GM21619 (cell line): Measurements from ENCODE around the gene IQCE.
"Not testable (repeated sequence)": the region's sequence is repeated elsewhere in the genome, so short reads cannot be mapped to it uniquely, and the experiment has no call there.

Experiments
- ATAC-seq: cut with Tn5 transposase; IDR thresholded peaks from one replicate; pipeline ENCODE4 v1.9.1; 2021; ENCODE audit not compliant: unreplicated experiment

IQCE gene

DNA sequence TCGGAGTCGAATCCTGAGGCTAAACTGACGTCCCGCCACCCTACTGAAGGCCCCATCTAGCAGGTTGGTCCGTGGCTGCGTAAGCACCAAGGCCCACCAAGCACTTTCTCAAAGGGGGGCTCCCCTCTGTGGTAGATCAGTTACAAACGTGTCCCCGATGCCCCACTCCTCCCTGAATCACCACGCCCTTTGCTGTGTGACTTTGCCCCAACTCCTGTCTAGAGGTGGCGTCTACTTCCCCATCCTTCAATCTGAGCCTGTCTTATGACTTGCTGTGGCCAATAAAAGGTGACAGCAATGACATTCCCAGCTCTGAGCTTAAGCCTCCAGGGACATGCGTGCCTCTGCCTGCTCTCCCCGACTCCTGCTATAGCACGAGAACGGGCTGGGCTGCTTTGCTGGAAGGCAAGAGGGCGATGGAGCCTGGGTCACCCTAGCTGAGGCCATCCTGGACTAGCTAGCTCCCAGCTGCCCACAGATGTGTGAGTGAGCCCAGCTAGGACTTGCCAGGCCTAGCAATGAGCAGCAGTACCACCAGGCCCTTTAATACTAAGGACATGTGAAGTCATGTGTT is 26.5 kb upstream of the IQCE start:
- not testable (repeated sequence) for ATAC-seq

DNA sequence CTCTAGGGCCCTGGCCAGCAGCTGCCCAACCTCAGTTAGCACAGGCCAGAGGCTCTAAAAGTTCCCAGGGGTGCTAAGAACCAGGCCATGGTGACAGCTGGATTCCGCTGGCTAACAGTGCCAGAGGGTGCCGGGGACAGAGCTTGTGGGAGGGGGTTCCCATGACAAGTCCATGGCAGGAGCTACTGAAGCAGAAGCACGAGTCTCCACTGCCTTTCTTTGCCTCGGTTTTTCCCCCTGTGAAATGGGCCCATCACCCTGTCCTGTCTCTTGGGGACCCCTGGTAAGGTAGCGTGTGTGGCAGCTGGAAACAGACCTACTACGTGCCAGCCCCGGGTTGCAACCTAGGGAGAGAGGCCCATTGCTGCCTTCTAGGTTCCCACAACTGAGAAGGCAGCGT is 26.0 kb upstream of the IQCE start:
- ATAC-seq, result not testable (repeated sequence)

DNA sequence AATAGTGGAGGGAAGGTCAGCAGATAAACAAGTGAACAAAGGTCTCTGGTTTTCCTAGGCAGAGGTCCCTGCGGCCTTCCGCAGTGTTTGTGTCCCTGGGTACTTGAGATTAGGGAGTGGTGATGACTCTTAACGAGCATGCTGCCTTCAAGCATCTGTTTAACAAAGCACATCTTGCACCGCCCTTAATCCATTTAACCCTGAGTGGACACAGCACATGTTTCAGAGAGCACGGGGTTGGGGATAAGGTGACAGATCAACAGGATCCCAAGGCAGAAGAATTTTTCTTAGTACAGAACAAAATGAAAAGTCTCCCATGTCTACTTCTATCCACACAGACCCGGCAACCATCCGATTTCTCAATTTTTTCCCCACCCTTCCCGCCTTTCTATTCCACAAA is 25.2 kb upstream of the IQCE start:
- not testable (repeated sequence) for ATAC-seq

DNA sequence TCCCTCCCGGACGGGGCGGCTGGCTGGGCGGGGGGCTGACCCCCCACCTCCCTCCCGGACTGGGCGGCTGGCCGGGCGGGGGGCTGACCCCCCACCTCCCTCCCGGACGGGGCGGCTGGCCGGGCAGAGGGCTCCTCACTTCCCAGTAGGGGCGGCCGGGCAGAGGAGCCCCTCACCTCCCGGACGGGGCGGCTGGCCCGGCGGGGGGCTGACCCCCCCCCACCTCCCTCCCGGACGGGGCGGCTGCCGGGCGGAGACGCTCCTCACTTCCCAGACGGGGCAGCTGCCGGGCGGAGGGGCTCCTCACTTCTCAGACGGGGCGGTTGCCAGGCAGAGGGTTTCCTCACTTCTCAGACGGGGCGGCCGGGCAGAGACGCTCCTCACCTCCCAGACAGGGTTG is 24.6 kb upstream of the IQCE start:
- not testable (repeated sequence) for ATAC-seq

DNA sequence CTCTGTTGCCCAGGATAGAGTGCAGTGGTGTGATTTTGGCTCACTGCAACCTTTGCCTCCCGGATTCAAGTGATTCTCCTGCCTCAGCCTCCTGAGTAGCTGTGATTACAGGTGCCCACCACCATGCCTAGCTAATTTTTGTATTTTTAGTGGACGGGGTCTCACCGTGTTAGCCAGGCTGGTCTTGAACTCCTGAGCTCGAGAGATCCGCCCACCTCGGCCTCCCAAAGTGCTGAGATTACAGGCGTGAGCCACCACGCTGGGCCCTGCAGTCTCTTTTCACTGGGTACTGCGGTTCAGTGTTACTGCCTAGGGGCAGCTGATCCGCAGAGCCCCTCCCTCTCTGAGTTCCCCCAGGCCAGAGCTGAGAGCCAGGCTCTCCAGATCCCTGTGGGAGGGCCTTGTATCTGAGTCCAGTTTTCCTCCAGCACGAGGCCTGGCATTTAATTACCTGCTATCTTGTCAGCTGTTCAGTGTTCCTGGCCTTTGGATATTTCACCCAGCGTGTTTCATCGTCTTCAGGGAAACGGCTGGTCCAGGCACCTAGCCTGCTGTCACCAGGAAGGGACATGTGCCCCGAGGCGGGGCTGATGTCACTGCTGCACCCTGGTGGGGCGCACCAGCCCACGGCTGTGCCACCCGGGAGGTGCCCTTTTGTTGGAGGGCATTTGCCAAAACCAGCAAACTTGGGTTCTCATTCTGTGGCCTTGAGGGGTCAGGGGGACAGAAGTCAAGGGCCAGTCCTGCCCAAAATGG is 22.7 kb upstream of the IQCE start:
- ATAC-seq, result not testable (repeated sequence)

DNA sequence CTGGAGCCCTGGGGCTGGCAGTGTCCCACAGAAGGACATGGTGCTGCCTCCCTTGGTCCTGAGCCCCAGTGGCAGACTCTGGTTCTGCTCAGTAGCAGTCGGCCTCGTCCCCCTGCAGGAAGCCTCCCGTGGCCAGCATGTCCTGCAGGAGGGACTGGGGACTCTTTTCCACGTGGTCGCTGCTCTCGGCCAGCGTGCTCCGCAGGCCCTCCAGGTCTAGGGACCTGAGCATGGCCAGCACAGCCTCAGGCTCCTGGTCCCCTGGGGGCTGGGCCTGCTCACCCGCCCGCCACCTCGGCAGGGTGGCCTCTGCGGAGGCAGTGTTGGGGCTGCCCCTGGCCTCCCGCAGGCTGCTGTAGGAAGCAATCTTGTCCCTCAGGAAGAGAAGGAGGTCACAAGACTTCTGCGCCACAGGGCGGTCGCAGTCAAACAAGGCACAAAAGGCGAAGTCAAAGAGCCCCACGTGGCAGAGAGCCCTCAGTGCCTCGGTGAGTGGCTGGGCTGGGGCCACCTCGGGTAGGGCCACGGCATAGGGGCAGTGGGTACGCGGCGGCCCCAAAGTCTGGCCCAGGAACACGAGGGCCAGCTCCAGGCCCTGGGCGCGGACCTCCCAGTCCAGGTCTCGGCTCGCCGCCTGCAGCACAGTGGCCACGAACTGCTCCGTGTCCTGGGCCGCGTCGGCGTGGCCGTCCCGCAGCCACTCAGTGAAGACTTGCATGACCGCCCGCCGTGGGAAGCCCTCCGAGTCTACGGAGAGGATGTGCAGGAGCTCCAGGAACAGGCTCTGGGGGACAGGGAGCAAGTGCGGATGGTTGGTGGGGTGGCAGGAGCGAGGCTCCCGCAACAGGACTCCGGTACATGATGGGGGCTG is 20.6 kb upstream of the IQCE start:
- ATAC-seq, result no peak

DNA sequence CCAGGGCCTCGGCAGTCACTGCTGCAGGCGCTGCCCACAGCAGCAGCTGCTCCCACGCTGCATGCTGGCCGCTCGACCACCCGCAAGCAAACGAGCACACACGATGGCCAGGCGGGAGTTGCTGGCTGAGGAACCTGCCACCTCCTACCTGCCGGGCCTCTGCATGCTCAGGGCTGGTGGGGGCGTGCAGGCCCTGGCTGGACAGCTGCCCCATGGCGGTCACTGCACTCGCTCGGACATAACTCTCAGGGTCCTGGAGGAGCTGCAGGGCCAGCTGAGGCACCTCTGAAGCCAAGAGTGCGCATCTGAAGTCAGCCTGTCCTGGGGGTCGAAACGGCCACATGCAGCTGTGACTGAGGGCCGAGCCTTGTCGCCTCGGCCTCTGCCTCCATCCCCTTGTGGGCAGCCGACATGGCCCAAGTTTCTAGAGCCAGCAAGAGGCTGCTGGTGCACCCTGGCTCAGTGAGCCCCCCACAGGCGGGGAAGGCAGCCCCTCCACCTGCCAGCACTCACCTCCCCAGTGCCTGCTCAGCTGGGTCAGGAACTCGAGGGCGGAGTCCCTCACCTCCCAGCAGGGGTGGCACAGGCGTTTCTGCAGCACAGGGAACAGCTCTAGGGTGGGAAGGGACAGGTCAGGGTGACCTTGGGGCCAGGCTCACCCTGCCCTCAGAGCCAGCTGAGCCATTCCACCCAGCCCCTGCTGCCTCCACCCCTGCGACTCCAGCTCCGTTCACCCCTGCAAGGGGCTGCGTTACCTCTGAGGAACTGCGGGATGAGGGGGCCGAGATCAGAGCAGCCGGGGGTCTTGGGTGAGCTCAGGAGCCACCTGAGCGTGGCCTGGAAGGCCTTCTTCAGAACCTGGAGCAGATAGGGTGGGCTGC is 19.5 kb upstream of the IQCE start:
- ATAC-seq, result no peak

DNA sequence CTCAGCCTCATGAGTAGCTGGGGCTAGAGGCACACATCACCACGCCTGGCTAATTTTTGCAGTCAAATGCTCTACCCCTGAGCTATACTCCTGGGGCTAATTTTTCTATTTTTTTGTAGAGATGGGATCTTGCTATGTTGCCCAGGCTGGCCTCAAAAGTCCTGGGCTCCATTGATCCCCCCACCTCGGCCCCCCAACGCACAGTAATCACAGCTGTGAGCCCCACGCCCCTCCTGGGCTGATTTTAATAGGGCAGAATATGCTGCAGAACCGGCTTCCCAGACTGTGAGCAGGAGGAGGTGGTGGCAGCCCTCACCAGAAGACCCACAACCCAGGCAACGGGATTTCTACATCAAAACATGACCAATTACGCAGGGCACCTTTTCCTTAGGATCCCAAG is 18.6 kb upstream of the IQCE start:
- ATAC-seq, result no peak

DNA sequence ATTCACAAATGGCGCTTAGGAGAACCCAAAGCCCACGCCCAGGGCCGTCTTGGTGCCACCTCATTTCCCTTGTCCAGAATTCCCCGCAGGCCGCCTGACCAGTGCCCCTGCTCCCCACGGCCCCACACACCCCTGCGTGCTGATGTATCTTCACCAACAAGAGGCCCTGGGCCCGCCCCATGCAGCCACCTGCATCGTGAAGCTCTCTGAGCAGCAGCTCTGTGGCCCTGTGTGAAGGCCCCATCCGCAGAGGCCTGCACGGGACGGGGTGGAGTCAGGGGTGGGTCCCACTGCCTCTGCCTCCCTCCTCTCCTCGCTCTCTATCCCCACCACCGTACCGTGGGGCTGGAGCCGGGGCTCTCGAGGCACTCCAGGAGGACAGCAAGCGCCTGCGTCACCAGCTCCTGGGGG is 18.1 kb upstream of the IQCE start:
- no peak for ATAC-seq

DNA sequence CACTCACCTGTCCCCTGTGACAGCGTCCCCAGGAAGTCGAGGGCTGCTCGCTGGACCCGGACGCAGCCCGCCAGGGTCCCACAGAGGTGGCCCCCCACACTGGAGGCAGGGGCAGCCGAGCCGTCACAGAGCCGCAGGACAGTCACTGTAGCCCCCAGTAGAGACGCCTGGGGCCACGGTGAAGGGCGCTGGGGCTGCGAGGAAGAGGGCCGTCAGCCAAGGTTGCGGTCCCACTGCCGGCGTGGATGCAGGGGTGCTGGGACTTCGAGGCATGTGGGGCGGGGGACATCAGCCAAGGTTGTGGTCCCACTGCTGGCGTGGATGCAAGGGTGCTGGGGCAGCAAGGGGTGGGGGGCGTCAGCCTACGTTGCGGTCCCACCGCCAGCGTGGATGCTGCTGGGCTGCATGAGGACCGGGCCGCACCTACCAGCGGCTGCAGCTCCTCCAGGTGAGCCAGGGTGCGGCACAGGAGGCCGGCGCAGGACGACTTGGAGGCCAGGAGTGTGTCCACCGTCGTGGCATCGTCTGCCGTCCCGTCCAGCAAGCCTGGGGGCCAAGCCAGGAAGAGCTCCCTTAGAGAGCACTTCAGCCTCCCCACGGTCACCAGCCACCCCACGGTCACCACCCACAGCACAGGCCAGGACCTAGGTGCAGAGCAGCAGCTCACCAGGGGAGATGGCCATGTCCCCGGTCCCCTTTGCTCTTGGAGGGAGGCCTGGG is 17.3 kb upstream of the IQCE start:
- ATAC-seq, result no peak

DNA sequence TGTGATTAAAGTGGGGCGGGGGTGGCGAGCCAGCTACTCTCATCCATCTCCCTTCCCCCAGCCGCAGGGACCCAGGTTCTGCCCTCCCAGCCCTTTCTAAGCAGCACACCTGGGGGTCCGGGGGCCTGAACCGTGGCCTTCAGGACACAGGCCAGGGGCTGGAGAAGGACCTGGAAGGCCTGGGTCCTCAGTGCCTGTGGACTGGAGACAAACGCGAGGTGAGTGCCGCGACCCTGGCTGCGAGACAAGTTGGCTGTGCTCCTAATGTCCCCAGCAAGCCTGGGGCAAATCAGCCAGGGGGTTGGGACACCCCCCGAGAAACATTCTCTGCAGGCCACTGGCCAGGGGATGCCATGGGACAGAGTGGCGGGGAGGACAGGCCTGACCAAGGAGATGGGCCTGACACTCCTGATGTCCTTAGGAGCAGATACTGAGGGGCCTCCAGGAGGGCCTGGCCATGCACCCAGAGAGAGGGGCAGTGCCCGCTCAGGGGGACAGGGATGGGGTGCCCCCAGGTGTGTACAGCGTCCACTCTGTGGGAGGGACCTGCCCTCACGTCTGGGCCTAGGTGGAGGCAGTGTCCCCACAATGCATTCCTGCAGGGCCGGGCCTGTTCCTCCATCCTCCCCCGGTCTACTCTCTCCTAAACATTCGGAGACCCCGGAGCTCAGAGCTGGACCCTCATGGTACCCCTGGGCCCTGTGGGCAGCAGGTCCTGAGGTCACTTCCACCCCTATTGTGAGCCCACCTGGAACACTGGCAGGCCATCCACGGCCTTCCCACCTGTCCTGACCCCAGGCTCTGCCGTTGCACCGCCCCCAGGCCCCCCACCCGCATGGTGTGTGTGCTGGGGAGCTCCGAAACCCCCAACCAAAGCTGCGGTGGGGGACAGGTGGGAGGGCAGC is 16.5 kb upstream of the IQCE start:
- no peak for ATAC-seq

DNA sequence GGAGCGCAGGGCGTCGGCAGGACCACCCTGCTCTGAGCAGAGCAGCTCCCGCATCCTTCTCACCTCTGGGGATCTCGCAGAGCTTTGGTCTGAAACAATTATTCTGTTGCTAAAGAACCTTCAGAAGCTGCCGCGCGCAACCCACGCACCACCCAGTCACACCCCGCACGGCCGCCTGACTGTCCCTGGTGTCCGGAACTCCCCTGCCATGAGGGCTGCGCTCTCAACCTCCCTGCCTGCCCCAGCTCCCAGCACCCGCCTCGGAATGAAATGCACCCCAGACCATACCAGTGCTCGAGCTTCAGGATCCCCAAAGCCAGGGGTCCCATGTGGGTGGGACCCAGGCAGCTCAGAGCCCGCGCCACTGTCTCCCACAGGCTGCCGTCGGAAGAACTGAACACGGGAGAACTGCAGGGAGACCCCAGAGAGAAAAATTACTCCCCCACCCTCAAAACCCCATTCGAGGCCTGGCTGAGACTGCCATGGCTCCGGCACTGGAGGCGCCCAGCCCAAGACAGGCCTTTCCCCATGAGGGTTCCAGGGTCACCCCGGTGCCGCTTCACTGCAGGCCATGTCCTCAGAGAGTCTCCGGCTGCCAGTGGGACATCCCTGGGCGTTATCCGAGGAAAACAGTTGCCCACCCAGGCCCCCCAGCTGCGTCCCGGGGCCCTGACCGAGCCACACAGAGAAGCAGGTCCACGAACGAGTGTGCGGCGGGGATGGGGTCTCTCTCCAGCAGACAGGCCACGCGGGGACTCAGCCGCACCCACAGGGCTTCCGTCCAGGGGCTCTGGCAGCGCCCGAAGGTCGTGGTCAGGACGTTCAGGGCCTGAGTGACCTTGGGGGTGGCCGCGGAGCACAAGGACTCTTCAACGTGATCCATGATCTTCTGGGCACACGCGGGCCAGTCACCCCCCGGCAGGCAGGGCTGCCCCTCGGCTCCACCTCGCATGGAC is 15.6 kb upstream of the IQCE start:
- ATAC-seq, result no peak

DNA sequence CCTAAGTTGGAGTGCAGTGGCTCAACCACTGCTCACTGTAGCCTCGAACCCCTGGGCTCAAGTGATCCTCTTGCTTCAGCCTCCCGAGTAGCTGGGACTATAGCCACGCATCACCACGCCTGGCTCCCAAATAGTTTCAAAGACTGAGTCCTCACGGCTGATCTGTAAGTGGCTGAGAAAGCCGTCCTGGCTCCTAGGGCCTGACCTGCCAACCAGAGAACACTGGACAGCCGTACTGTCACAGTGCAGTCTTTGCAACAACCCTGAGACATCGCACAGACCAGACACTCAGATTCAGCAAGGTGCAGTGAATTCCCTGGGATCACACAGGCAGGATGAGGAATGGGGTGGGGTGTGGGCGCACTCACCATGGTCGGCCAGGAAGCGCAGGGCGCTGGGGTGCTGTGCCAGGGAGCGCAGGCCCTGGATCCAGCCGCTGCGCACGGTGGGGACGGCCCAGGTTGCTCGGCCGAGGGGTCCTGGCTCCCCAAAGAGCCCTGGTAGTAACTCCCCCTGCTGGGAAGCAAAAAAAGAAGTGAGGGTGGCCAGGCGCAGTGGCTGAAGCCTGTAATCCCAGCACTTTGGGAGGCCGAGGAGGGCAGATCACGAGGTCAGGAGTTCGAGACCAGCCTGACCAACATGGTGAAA is 14.1 kb upstream of the IQCE start:
- no peak for ATAC-seq

DNA sequence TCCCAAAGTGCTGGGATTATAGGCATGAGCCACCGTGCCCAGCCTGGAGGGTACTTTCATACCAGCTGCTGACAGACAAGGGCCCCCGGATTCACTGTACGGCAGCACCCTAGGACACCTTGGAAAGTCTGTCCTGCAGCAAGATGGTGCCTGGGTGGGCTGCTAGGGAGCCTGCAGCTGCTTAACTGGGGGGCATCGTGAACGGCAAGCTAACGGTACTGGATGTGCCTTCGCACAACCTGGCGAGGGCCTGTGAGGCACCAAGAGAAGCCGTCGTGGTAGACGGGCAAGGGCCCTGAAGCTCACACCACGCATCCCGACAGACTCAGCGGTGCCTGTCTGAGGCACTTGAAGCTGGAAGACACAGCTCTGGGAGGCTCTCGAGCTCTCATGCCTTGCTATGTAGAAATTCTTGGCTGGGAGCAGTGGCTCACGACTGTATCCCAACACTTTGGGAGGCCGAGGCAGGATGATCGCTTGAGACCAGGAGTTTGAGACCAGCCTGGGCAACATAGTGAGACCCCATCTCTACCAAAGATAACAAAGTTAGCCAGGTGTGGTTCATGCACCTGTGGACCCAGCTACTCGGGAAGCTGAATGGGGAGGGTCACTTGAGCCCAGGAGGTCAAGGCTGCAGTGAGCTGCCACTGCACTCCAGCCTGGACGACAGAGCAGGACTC is 12.9 kb upstream of the IQCE start:
- no peak for ATAC-seq

DNA sequence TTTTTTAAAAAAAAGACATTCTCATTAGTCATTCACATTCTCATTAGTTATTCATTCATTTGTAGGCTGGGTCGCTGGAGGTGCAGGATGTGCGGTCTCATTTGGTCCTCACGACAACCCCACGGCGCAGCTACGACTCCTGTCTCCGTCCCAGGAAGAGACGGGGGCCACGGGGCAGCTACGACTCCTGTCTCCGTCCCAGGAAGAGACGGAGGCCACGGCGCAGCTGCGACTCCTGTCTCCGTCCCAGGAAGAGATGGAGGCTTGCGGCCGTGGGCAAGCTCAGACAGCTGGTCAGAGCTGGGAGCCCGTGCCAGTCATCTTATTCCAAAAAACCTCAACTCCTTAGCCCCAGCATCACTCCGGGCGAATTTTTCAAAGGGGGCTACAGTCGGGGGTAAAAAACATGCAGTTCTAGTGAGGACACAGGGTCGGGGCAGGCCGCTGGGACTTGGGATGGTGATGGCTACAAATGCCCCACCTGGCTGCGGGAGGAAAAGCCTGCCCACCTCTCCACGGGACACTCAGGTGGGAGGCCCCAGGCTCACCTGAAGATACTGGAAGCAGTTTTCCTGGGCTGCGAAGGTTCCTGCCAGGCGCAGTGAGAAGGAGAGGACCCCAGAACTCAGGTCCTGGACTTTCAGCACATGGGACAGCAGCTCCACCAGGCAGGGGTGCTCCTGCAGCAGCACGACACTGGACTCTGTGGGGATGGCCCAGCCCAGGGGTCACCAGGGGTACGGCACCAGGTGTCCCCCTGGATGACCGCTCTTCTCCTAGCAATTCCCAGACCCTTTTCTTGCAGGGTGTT is 11.8 kb upstream of the IQCE start:
- no peak for ATAC-seq

DNA sequence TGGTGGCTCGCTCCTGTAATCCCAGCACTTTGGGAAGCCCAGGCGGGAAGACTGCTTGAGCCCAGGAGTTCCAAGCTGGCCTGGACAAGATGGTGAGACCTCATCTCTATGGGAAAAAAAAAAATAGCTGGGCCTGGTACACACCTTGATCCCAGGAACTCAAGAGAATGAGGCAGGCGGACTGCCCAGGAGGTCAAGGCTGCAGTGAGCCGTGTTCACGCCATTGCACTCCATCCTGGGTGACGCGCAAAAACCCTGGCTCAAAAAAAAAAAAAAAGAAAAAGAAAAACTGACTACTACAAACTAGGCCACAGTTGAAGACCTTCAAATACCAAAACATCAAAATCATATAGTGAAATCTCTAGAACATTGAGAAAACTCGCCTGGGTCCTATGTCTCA is 7.4 kb upstream of the IQCE start:
- no peak for ATAC-seq
